Measurements from ENCODE around the gene DEFB119.

- no peak for TF ChIP-seq CTCF (conservative IDR thresholded peaks at IDR 0.05; ENCODE audit: low read depth in 2 of 2)
- no peak for TF ChIP-seq POLR2AphosphoS5 (IDR thresholded peaks at IDR 0.05; ENCODE audit: low read depth)
- no peak for TF ChIP-seq EZH2phosphoT487 (IDR thresholded peaks at IDR 0.05; ENCODE audit: unreplicated experiment)
- TF ChIP-seq ZNF462 (CRISPR knock-in tag; IDR thresholded peaks at IDR 0.05): no peak
- TF ChIP-seq EZH2 (IDR thresholded peaks at IDR 0.05; ENCODE audit: low read depth, unreplicated experiment): no peak
- TF ChIP-seq JUNB (IDR thresholded peaks at IDR 0.05; ENCODE audit: unreplicated experiment): no peak
- no peak for TF ChIP-seq CREB1 (CRISPR knock-in tag; IDR thresholded peaks at IDR 0.05; ENCODE audit: low read depth)
- no peak for TF ChIP-seq REST (IDR thresholded peaks at IDR 0.05; ENCODE audit: unreplicated experiment)
- no peak for TF ChIP-seq NANOG (IDR thresholded peaks at IDR 0.05; ENCODE audit: borderline replicate concordance)
- no peak for TF ChIP-seq STAT1 (IDR thresholded peaks at IDR 0.05; ENCODE audit: unreplicated experiment)
- TF ChIP-seq ZNF114 (CRISPR knock-in tag; IDR thresholded peaks at IDR 0.05): no peak
- TF ChIP-seq ETS1 (IDR thresholded peaks at IDR 0.05): no peak
Measured at GRCh38 chr20:31368301-31368700, 22.1 kb downstream of the DEFB119 start, which contains the start of gene DEFB118.

All from GM23338 (cell line).